GM12878 (cell line): ENCODE measurements around the gene TP53BP1. TPM values are rescaled to one million over a fixed set of nuclear protein-coding genes. Genes with fewer than 3 reads are reported as not detected.

ENCODE experiments used
- ATF7 ChIP-seq: fragments of 450-650 bp; IDR thresholded peaks from 2 replicates; pipeline ENCODE4 v1.6.1; 2016; ENCODE audit warnings: low read depth, mild to moderate bottlenecking
- CBX3 ChIP-seq: fragments of 200-600 bp; sonication (generic); IDR thresholded peaks from 2 replicates; pipeline ENCODE4 v1.6.1; 2016; ENCODE audit warnings: low read depth, borderline replicate concordance
- CBX5 ChIP-seq: sonication (generic); IDR thresholded peaks from 2 replicates; pipeline ENCODE4 v1.6.1; 2016; ENCODE audit warnings: low read depth, moderate library complexity, mild to moderate bottlenecking, inconsistent platforms
- CEBPB ChIP-seq, 2 experiments: fragments of 150-350 bp in 1 of 2; IDR thresholded peaks; 2 replicates each; pipeline ENCODE4 v1.6.1; 2012 to 2014; ENCODE audit warnings: low read depth in 2 of 2, low read length in 2 of 2, borderline replicate concordance in 1 of 2, inconsistent platforms in 1 of 2
- GABPA ChIP-seq: IDR thresholded peaks from 2 replicates; pipeline ENCODE4 v1.6.1; 2014; ENCODE audit warnings: antibody characterized with exemption, low read depth, mild to moderate bottlenecking, inconsistent platforms
- IKZF2 ChIP-seq, 2 experiments: fragments of 450-650 bp; IDR thresholded peaks; 2 replicates each; pipeline ENCODE4 v1.6.1; 2017; ENCODE audit warnings: mild to moderate bottlenecking in 2 of 2, moderate library complexity in 2 of 2
- JUNB ChIP-seq: IDR thresholded peaks from 2 replicates; pipeline ENCODE4 v1.6.1; 2016; ENCODE audit warnings: antibody characterized with exemption, mild to moderate bottlenecking
- JUND ChIP-seq: IDR thresholded peaks from 2 replicates; pipeline ENCODE4 v1.6.1; 2012; ENCODE audit warnings: low read depth, mild to moderate bottlenecking, low read length, improper control_type of control experiment, moderate library complexity
- KAT2A ChIP-seq: conservative IDR thresholded peaks from 2 replicates; pipeline ENCODE4 v1.6.1; 2011; ENCODE audit warnings: low read depth, low read length; ENCODE audit not compliant: control insufficient read depth
- MXI1 ChIP-seq: fragments of 150-350 bp; IDR thresholded peaks from 2 replicates; pipeline ENCODE4 v1.6.1; 2011; ENCODE audit warnings: low read depth, mild to moderate bottlenecking, inconsistent platforms, low read length, improper control_type of control experiment
- NFYB ChIP-seq: IDR thresholded peaks from 2 replicates; pipeline ENCODE4 v1.6.1; 2011; ENCODE audit warnings: low read depth, mild to moderate bottlenecking, low read length, improper control_type of control experiment, moderate library complexity; ENCODE audit not compliant: insufficient read depth
- NRF1 ChIP-seq: conservative IDR thresholded peaks from 2 replicates; pipeline ENCODE4 v1.6.1; 2011; ENCODE audit warnings: mild to moderate bottlenecking, low read depth, low read length, improper control_type of control experiment
- RUNX3 ChIP-seq: IDR thresholded peaks from 2 replicates; pipeline ENCODE4 v1.6.1; 2012; ENCODE audit warnings: low read length, inconsistent platforms
- SPI1 ChIP-seq: IDR thresholded peaks from 2 replicates; pipeline ENCODE4 v1.6.1; 2011; ENCODE audit warnings: low read depth, mild to moderate bottlenecking, low read length, moderate library complexity, borderline replicate concordance; ENCODE audit not compliant: insufficient read depth
- SRF ChIP-seq, 2 experiments: IDR thresholded peaks; 2 replicates each; pipeline ENCODE4 v1.6.1; 2011; ENCODE audit warnings: low read depth in 2 of 2, low read length in 2 of 2, mild to moderate bottlenecking in 1 of 2, moderate library complexity in 1 of 2
- STAT1 ChIP-seq: fragments of 450-650 bp; conservative IDR thresholded peaks from 2 replicates; pipeline ENCODE4 v1.6.1; 2014; ENCODE audit warnings: antibody characterized with exemption, mild to moderate bottlenecking
- TCF3 ChIP-seq: IDR thresholded peaks from 2 replicates; pipeline ENCODE4 v1.6.1; 2012; ENCODE audit warnings: low read depth, mild to moderate bottlenecking, low read length, borderline replicate concordance; ENCODE audit not compliant: insufficient read depth
- TCF7 ChIP-seq: IDR thresholded peaks from 2 replicates; pipeline ENCODE4 v1.6.1; 2014; ENCODE audit warnings: antibody characterized with exemption, borderline replicate concordance
- WRNIP1 ChIP-seq: IDR thresholded peaks from 2 replicates; pipeline ENCODE4 v1.6.1; 2011; ENCODE audit warnings: low read depth, low read length, improper control_type of control experiment, borderline replicate concordance
- ZNF207 ChIP-seq: fragments of 450-650 bp; IDR thresholded peaks from 2 replicates; pipeline ENCODE4 v1.6.1; 2014; ENCODE audit warnings: antibody characterized with exemption, mild to moderate bottlenecking, borderline replicate concordance
- ZNF217 ChIP-seq: fragments of 450-650 bp; IDR thresholded peaks from 2 replicates; pipeline ENCODE4 v1.6.1; 2017; ENCODE audit warnings: antibody characterized with exemption, mild to moderate bottlenecking
- polyA plus RNA-seq, 11 experiments: library from polyadenylated mRNA; depleted of rRNA in 4 of 11; unstranded in 6 of 11; stranded (reverse) in 5 of 11; fragments of >200 nt; fragmentation: Nextera tagmentation in 4 of 11; fragmentation: Illumina TruSeq in 1 of 11; extraction: Ambion mirVana in 4 of 11; extraction: Trizol in 1 of 11; gene quantifications; 1 replicate in 1 of 11; 2 replicates in 10 of 11; pipeline versions ENCODE4 v1.2.1 to v1.2.3, GENCODE V29; 2011 to 2016; ENCODE audit warnings: inconsistent platforms in 2 of 11, missing spikeins in 2 of 11, low read depth in 1 of 11
- total RNA-seq, 4 experiments: library from RNA; depleted of rRNA in 3 of 4; stranded (reverse); fragments of >200 nt in 3 of 4; fragmentation: Illumina TruSeq in 1 of 4; extraction: Trizol in 1 of 4; gene quantifications; 2 replicates each; pipeline versions ENCODE4 v1.2.1 to v1.2.3, GENCODE V29; 2013 to 2021
- TF ChIP-seq, protein P1 (sequence below): fragments of 450-650 bp; IDR thresholded peaks from 2 replicates; pipeline ENCODE4 v1.6.1; 2016; ENCODE audit warnings: mild to moderate bottlenecking
- TF ChIP-seq, protein P2 (sequence below): IDR thresholded peaks from 2 replicates; pipeline ENCODE4 v1.6.1; 2012; ENCODE audit warnings: low read depth, low read length, improper control_type of control experiment
- TF ChIP-seq, protein P3 (sequence below): fragments of 450-650 bp; IDR thresholded peaks from 2 replicates; pipeline ENCODE4 v1.6.1; 2017; ENCODE audit warnings: low read depth, mild to moderate bottlenecking, moderate library complexity
- TF ChIP-seq, protein P4 (sequence below): IDR thresholded peaks from 2 replicates; pipeline ENCODE4 v1.6.1; 2011; ENCODE audit warnings: borderline replicate concordance, low read depth, mild to moderate bottlenecking, moderate library complexity, mixed read lengths, low read length; ENCODE audit not compliant: insufficient read depth; ENCODE audit errors: extremely low read length

The TP53BP1 gene
- total and polyA plus RNA-seq, 10 of the 15 experiments (the other 5 are each of a cell fraction or from before 2014, with no cell fraction given): 6.2 to 50.2 (median 19.3) TPM

DNA sequence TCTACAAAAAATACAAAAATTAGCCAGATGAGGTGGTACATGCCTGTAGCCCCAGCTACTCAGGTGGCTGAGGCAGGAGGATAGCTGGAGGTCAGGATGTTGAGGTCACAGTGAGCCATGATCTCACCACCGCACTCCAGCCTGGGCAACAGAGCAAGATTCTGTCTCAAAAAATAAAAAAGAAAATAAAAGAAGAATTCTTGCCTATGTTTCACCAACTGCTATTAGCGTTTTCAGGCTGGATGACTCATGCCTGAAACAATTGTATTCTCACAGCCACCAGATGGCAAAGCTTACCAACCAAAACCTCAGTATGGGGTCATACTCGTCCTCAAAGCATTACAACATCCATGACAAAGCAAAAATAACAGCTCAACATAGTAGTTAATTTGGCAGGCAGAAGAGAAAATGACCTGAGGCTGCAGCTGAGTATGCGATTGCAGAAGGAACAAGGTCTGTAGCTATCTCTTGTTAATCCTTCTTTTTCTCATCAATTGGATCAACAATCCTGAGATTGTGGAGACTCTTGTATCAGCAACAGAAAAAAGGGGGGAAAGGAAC is 52.2 kb downstream of the TP53BP1 start (continued):
- TF ChIP-seq NRF1 (no peak), CEBPB (IDR thresholded peaks at IDR 0.05; ENCODE audit: borderline replicate concordance in 1 of 2, low read depth in 2 of 2, low read length in 2 of 2) (no peak), TCF7 (no peak), ZNF207 (no peak), SPI1 (no peak), TCF3 (no peak), WRNIP1 (no peak), IKZF2 (IDR thresholded peaks at IDR 0.05) (no peak), JUNB (peak; percentile 32; the same call in 1 of the 2 replicates), KAT2A (no peak), STAT1 (no peak), ZNF217 (no peak), ATF7 (peak; percentile 78), JUND (no peak), NFYB (no peak), CBX3 (no peak), SRF (IDR thresholded peaks at IDR 0.05; ENCODE audit: low read depth in 2 of 2, low read length in 2 of 2) (no peak), CBX5 (no peak), RUNX3 (peak; percentile 50; the same call in 1 of the 2 replicates), GABPA (no peak), MXI1 (no peak)
- TF ChIP-seq, protein P1, sequence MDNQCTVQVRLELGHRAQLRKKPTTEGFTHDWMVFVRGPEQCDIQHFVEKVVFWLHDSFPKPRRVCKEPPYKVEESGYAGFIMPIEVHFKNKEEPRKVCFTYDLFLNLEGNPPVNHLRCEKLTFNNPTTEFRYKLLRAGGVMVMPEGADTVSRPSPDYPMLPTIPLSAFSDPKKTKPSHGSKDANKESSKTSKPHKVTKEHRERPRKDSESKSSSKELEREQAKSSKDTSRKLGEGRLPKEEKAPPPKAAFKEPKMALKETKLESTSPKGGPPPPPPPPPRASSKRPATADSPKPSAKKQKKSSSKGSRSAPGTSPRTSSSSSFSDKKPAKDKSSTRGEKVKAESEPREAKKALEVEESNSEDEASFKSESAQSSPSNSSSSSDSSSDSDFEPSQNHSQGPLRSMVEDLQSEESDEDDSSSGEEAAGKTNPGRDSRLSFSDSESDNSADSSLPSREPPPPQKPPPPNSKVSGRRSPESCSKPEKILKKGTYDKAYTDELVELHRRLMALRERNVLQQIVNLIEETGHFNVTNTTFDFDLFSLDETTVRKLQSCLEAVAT: no peak
- TF ChIP-seq, protein P2, sequence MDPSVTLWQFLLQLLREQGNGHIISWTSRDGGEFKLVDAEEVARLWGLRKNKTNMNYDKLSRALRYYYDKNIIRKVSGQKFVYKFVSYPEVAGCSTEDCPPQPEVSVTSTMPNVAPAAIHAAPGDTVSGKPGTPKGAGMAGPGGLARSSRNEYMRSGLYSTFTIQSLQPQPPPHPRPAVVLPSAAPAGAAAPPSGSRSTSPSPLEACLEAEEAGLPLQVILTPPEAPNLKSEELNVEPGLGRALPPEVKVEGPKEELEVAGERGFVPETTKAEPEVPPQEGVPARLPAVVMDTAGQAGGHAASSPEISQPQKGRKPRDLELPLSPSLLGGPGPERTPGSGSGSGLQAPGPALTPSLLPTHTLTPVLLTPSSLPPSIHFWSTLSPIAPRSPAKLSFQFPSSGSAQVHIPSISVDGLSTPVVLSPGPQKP: no peak
- TF ChIP-seq, protein P3, sequence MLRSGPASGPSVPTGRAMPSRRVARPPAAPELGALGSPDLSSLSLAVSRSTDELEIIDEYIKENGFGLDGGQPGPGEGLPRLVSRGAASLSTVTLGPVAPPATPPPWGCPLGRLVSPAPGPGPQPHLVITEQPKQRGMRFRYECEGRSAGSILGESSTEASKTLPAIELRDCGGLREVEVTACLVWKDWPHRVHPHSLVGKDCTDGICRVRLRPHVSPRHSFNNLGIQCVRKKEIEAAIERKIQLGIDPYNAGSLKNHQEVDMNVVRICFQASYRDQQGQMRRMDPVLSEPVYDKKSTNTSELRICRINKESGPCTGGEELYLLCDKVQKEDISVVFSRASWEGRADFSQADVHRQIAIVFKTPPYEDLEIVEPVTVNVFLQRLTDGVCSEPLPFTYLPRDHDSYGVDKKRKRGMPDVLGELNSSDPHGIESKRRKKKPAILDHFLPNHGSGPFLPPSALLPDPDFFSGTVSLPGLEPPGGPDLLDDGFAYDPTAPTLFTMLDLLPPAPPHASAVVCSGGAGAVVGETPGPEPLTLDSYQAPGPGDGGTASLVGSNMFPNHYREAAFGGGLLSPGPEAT: no peak
- TF ChIP-seq, protein P4, sequence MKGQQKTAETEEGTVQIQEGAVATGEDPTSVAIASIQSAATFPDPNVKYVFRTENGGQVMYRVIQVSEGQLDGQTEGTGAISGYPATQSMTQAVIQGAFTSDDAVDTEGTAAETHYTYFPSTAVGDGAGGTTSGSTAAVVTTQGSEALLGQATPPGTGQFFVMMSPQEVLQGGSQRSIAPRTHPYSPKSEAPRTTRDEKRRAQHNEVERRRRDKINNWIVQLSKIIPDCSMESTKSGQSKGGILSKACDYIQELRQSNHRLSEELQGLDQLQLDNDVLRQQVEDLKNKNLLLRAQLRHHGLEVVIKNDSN: no peak
